Lung (tissue), 12 donors: ENCODE results near the gene MAPKBP1. TPM values are rescaled to one million over a fixed set of nuclear protein-coding genes. Genes with fewer than 3 reads are reported as not detected.
A peak's percentile ranks its signal among the peaks of the same experiment; 100 is the strongest.

Experiments
- ATAC-seq: fragments of 200-7000 bp; cut with Tn5 transposase; one replicate; pipeline ENCODE4 v1.9.1; 2020; ENCODE audit warnings: moderate number of reproducible peaks; ENCODE audit not compliant: insufficient read depth, low FRiP score
- DNase-seq, 3 donors: peaks; one replicate each; pipeline ENCODE4 v3.0.0-alpha.2; 2013 to 2017
- H3K27ac ChIP-seq, 2 donors: one replicate each; pipeline ENCODE4 v1.5.1; 2013; ENCODE audit warnings: mild to moderate bottlenecking in 2 of 2, moderate library complexity in 2 of 2, control low read depth in 1 of 2, inconsistent platforms in 1 of 2, low read depth in 1 of 2, low read length in 1 of 2
- H3K27me3 ChIP-seq, 3 donors: one replicate each; pipeline ENCODE4 v1.5.1; 2013; ENCODE audit warnings: low read length in 2 of 3; ENCODE audit not compliant: control insufficient read depth in 3 of 3, insufficient read depth in 3 of 3
- H3K36me3 ChIP-seq, 4 donors: one replicate each; pipeline ENCODE4 v1.5.1; 2013; ENCODE audit warnings: low read length in 4 of 4, mild to moderate bottlenecking in 1 of 4, moderate library complexity in 1 of 4; ENCODE audit not compliant: control insufficient read depth in 4 of 4, insufficient read depth in 4 of 4
- H3K4me1 ChIP-seq, 5 donors: one replicate each; pipeline ENCODE4 v1.5.1; 2013; ENCODE audit warnings: low read length in 5 of 5, mild to moderate bottlenecking in 2 of 5, moderate library complexity in 1 of 5; ENCODE audit not compliant: control insufficient read depth in 5 of 5, insufficient read depth in 5 of 5
- H3K4me3 ChIP-seq: one replicate; pipeline ENCODE4 v1.5.1; 2013; ENCODE audit warnings: mild to moderate bottlenecking, control low read depth, moderate library complexity
- H3K9ac ChIP-seq, 2 donors: one replicate each; pipeline ENCODE4 v1.5.1; 2013; ENCODE audit warnings: low read length in 2 of 2, control low read depth in 1 of 2; ENCODE audit not compliant: insufficient read depth in 1 of 2
- H3K9me3 ChIP-seq, 4 donors: one replicate each; pipeline ENCODE4 v1.5.1; 2013; ENCODE audit warnings: low read length in 3 of 4, mild to moderate bottlenecking in 1 of 4, moderate library complexity in 1 of 4; ENCODE audit not compliant: control insufficient read depth in 4 of 4, insufficient read depth in 3 of 4
- WGBS, 2 donors: extraction: QIAGEN DNeasy Blood & Tissue Kit; methylation state at CpG; one replicate each; pipeline ENCODE4 v1.1.7; 2013; 5-methylcytosine and 5-hydroxymethylcytosine counted together
- polyA plus RNA-seq, 2 donors: library from polyadenylated mRNA; stranded (reverse); fragments of 200-250 nt; gene quantifications; one replicate each; pipeline ENCODE4 v1.2.1, GENCODE V29; 2013
- total RNA-seq, 2 donors: library from RNA; depleted of rRNA in 1 of 2; stranded (reverse); fragments of >200 nt in 1 of 2; gene quantifications; one replicate each; pipeline ENCODE4 v1.2.1, GENCODE V29; 2014 to 2021
- TF ChIP-seq, protein P1 (sequence below): IDR thresholded peaks from 2 replicates; pipeline ENCODE4 v1.5.1; 2012; ENCODE audit warnings: mild to moderate bottlenecking; ENCODE audit errors: control extremely low read depth, extremely low read depth
- donor health status: control.
- donor health status: control.
- donor health status: Bipolar disorder and iron deficiency.
- donor health status: healthy.
- donor health status: DM: yes; HTN: yes; CAD: no.

The MAPKBP1 gene
- total and polyA plus RNA-seq, 4 donors: 7.2 to 25.7 (median 16.4) TPM

DNA sequence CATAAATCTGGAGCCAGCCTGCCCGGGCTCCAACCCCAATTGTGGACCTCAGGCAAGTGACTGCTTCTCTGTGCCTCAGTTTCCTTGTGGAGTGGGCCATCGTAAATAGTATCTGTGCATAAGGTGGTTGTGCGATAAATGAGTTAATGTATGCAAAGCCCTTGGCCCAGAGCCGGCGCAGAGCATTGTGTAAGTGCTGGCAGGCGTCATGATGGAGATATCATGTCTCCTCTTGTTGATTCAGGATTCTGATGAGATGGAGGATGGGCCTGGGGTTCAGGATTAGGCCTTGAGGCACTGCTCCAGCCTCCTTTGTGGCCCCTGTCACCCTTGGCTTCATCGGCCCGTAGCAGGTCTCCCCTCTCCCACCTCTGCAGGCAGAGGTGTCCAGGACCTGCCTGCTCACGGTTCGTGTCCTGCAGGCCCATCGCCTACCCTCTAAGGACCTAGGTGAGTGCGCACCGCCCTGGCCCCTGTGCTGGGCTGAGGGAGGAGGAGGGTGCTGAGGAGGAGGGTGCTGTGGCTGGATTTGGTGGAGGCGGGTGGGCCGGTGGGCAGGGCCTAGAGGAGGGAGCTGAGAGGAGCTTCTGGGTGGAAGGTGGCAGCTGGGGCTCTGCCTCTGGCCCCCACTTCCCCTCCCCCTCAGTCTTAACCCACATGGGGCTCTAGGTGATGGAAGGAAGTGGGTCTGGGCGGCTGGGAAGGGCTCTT lies 65.7 kb downstream of the MAPKBP1 start:
- Histone ChIP-seq H3K4me3 (no peak overlapping the region), H3K9ac (no peak overlapping the region), H3K36me3 (peaks cover 0 to 41% (median 7%) of the 10 kb centered on the region in 4 donors)

DNA sequence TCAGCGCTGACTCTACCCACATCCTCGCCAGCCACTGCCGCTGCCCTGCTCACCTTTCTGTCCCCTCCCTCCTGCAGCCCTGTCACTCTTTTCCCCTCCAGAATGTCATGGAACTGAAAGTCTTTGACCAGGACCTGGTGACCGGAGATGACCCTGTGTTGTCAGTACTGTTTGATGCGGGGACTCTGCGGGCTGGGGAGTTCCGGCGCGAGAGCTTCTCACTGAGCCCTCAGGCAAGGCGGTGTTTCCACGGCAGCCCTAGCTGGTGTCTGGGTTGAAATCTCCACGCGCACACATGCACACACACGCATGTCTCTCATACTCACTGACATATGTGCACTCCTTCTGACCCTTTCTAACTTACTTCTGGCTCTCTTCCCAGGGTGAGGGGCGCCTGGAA lies 66.4 kb downstream of the MAPKBP1 start:
- Histone ChIP-seq H3K36me3 (peaks cover 0 to 46% (median 6%) of the 10 kb centered on the region in 4 donors), H3K9ac (no peak overlapping the region), H3K4me1 (peaks cover 0 to 10% (median 5%) of the 10 kb centered on the region in 5 donors), H3K4me3 (no peak overlapping the region), H3K27ac (no peak overlapping the region), H3K9me3 (no peaks in the 10 kb centered on the region), H3K27me3 (no peaks in the 10 kb centered on the region)
- TF ChIP-seq, protein P1, sequence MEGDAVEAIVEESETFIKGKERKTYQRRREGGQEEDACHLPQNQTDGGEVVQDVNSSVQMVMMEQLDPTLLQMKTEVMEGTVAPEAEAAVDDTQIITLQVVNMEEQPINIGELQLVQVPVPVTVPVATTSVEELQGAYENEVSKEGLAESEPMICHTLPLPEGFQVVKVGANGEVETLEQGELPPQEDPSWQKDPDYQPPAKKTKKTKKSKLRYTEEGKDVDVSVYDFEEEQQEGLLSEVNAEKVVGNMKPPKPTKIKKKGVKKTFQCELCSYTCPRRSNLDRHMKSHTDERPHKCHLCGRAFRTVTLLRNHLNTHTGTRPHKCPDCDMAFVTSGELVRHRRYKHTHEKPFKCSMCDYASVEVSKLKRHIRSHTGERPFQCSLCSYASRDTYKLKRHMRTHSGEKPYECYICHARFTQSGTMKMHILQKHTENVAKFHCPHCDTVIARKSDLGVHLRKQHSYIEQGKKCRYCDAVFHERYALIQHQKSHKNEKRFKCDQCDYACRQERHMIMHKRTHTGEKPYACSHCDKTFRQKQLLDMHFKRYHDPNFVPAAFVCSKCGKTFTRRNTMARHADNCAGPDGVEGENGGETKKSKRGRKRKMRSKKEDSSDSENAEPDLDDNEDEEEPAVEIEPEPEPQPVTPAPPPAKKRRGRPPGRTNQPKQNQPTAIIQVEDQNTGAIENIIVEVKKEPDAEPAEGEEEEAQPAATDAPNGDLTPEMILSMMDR: no peak
- WGBS, 2 donors: 97% methylated on average over 15 of the region's 15 CpGs
- ATAC-seq (no peak), DNase-seq (no peak)

More for the DNA sequence above, 65.7 kb downstream of the MAPKBP1 start:
- Histone ChIP-seq H3K4me1 (peaks cover 0 to 10% (median 5%) of the 10 kb centered on the region in 5 donors), H3K27me3 (no peaks in the 10 kb centered on the region), H3K27ac (peak overlapping the region in 1 of 2 donors; percentile 78), H3K9me3 (no peaks in the 10 kb centered on the region)
- 91 to 92% methylated on average over 16 of the region's 16 CpGs for WGBS, 2 donors
- TF ChIP-seq, protein P1: no peak
- ATAC-seq (no peak), DNase-seq (peak in 2 of 3 donors; percentile 31 to 62)

DNA sequence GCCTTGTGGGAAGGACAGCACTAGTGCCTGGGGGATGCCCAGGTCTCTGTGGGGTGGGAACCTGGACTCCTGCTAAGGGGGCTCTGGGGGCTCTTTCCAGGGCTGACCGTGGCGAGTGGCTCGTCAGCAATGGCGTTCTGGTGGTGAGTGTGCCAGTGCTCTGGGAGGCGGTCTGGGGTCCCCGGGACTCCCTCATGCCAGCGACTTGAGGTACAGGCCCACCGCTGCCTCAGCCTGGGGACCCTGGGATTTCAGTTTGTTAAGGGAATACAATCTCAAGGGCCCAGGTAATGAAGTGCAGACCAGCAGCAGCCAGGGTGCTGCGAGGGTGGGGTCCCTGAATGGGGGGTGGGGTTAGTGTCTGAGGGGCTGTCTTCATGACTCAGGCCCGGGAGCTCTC lies 66.8 kb downstream of the MAPKBP1 start:
- peaks cover 0 to 51% (median 6%) of the 10 kb centered on the region in 4 donors for H3K36me3 ChIP-seq
- 95 to 97% methylated on average over 9 to 10 of the region's 10 CpGs for WGBS, 2 donors
- TF ChIP-seq, protein P1: no peak
- H3K9me3 ChIP-seq: no peaks in the 10 kb centered on the region
- ATAC-seq: no peak
- H3K9ac ChIP-seq: no peak overlapping the region
- H3K4me3 ChIP-seq: no peak overlapping the region
- H3K27ac ChIP-seq: no peak overlapping the region
- H3K27me3 ChIP-seq: no peaks in the 10 kb centered on the region
- peaks cover 0 to 8% (median 5%) of the 10 kb centered on the region in 5 donors for H3K4me1 ChIP-seq
- DNase-seq: no peak

DNA sequence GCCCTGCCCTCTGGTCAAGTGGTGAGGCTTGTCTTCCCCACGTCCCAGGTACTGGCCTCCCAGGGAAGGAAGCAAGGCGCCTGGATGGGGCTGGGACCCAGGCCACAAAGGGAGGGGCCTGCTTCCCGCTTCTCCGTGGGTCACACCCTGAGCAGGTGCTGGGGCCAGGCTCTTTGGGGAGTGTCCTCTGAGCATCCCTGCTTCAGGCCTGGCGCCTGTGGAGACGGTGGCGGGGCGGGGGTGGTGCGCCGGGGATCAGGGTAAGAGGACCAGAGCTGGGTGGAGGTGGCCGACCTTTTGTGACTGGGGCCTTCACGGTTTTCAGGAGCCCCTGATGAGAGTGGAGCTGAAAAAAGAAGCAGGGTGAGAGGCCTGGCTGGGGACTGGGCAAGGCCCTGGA lies 67.9 kb downstream of the MAPKBP1 start:
- no peak for DNase-seq
- TF ChIP-seq, protein P1: no peak
- no peak overlapping the region for H3K9ac ChIP-seq
- H3K27me3 ChIP-seq: no peaks in the 10 kb centered on the region
- peaks cover 0 to 59% (median 13%) of the 10 kb centered on the region in 4 donors for H3K36me3 ChIP-seq
- H3K4me3 ChIP-seq: no peak overlapping the region
- H3K9me3 ChIP-seq: no peaks in the 10 kb centered on the region
- H3K27ac ChIP-seq: no peak overlapping the region
- H3K4me1 ChIP-seq: peaks cover 0 to 5% (median 4%) of the 10 kb centered on the region in 5 donors
- WGBS, 2 donors: 71 to 74% methylated on average over 10 to 12 of the region's 12 CpGs
- ATAC-seq: no peak
